ENCODE measurements around the gene IDUA. TPM values are rescaled to one million over a fixed set of nuclear protein-coding genes. Genes with fewer than 3 reads are reported as not detected.

Gene IDUA
- 5.8 and 15.0 TPM in 2 replicates for total RNA-seq

GRCh38 chr4:986879-987623 is at the start of gene IDUA:
Gene IDUA (plus strand): TSS chr4:987044. CDS start chr4:987085, 41 bp downstream.

GRCh38 chr4:973431-974397 is 13.1 kb upstream of the IDUA start, which contains the start of gene DGKQ:
Gene DGKQ (minus strand): TSS chr4:973569. CDS start chr4:973482, 87 bp downstream.

GRCh38 chr4:993111-994029 is 6.5 kb downstream of the IDUA start, which contains the start of gene SLC26A1:
Gene SLC26A1 (minus strand): TSS chr4:993404. CDS start chr4:991703, 1,701 bp downstream.

GRCh38 chr4:1011022-1011665 is 24.3 kb downstream of the IDUA start, which contains the start of gene FGFRL1:
Gene FGFRL1 (plus strand): TSS chr4:1011626. CDS start chr4:1012486, 860 bp downstream.

Other genes starting within 250 kb of the IDUA start
- 0.16 and 0.50 TPM in 2 replicates for gene CPLX1, start 160.9 kb upstream of the IDUA start, total RNA-seq
- 47.1 and 75.7 TPM in 2 replicates for gene GAK, start 54.7 kb upstream of the IDUA start, total RNA-seq
- gene TMEM175, start 54.6 kb upstream of the IDUA start, total RNA-seq: 5.8 and 16.7 TPM in 2 replicates
- gene DGKQ, start 13.5 kb upstream of the IDUA start, total RNA-seq: 15.2 and 19.4 TPM in 2 replicates
- gene SLC26A1, start 6.4 kb downstream of the IDUA start, total RNA-seq: 0.13 and 0.16 TPM in 2 replicates
- 4.9 and 33.3 TPM in 2 replicates for gene FGFRL1, start 24.6 kb downstream of the IDUA start, total RNA-seq
- 0.32 and 0.44 TPM in 2 replicates for gene RNF212, start 126.5 kb downstream of the IDUA start, total RNA-seq
- gene SPON2, start 185.5 kb downstream of the IDUA start, total RNA-seq: 1.3 and 4.9 TPM in 2 replicates

Measured in bladder microvascular endothelial cell (primary cell).